NCI-H2171 treated with DMSO at 0.1 percent for 48 hours (cell line): ENCODE results near the gene ENTR1.

ENCODE experiments used
- DNase-seq: peaks from one replicate; lab custom pipeline; 2025; lab: John Stamatoyannopoulos, UW

The ENTR1 gene, protein sequence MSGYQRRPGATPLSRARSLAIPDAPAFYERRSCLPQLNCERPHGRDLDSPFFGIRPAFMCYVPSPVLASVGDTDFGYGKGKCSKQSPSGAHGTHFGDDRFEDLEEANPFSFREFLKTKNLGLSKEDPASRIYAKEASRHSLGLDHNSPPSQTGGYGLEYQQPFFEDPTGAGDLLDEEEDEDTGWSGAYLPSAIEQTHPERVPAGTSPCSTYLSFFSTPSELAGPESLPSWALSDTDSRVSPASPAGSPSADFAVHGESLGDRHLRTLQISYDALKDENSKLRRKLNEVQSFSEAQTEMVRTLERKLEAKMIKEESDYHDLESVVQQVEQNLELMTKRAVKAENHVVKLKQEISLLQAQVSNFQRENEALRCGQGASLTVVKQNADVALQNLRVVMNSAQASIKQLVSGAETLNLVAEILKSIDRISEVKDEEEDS

DNA sequence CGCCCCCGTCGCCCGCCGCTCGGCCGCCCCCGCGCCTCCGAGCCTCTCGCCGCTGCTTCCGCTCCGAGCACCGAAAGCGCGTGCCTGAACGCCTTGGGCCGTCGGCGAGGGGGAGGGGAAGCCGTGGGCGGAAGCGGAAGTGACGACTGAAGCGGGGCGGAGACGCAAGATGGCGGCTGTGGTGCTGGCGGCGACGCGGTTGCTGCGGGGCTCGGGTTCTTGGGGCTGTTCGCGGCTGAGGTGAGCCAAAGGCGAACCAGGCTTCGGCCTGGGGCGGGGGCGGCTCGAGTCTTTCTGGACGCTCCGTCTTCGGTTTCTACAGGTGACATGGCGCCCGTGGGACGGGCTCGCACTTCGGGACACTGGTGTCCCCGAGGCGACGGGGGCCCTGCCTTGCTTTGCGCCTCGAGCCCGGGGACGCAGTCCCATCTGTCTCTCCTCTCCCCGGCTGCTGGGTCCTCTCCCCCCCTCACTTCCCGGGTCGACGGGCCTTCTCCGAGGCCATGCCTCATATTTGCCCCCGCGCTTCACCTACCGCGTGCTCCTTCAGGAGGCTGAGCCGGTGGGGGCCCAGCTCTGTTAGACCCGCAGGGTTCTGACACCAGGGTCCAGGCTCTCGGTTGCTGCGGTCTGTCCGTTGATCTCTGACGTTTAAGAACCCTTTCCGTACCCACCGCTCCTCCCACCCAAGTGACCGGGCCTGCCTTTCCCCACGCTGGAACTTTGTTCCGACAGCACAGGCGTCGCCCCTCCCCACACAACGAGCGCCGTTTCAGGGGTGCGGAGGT, at the start of gene ENTR1, which contains the start of gene PMPCA:
TSS of gene ENTR1 (minus strand) at position 115 of the 788 bp plus-strand sequence. CDS start 217 bp downstream, outside the sequence.
TSS of gene PMPCA (plus strand) at position 159 of the 788 bp plus-strand sequence. CDS start at position 170, 11 bp downstream.
- peak; percentile 89 for DNase-seq

DNA sequence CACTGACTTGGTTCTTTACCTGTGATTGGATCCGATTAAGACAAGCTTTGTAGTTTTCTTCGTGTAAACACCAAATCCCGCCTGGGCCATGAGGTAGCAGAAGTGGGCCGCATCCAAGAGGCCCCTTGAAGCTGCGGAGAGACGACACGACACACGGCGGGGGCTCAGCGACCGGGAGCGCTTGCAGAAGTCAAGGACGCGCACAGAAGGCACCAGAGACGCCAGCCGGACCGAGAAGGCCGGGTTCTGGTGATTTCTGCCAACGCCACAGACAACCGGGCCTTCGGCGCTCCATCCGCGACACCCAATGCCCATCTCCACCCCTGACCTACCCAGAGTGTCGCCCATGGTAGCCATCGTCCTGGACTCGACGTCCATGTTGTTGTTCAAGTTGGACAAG, 49.0 kb upstream of the ENTR1 start:
- no peak for DNase-seq

DNA sequence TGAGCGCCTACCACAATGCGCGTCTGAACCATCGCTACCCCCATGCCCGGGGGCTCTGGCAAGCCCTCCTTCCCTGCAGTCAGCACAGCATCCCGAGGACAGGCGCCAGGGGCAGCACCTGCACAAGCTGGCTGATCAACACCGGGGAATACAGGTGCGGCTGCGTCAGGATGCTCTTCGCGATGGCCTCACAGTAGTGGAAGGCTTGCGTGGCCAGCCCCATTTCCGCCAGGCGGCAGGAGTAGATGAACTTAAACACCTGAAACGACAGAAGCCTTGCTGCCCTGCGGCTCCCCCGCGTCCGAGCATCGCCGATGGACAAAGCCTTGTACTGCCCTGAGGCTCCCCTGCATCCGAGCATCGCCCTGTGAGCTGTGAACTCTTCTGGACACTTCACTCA, 46.9 kb upstream of the ENTR1 start:
- no peak for DNase-seq

DNA sequence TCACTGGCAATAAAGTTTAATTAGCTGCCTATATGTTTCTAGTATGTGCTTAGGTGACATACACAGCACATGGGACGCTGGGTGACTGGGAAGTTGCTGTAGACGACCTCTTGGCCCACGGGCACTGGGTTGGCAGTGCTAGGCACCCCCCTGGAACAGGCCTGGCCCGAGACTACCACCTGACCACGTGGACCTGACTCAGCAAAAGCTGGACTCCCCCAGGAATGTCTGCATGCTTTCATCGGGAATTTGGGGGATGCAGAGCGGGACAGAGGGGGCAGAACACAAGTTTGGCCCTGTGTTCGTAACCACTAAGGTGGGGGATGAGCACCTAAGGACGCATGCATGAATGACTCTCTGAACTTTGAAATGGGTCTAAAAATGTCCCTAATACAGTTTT, 45.8 kb upstream of the ENTR1 start:
- no peak for DNase-seq

DNA sequence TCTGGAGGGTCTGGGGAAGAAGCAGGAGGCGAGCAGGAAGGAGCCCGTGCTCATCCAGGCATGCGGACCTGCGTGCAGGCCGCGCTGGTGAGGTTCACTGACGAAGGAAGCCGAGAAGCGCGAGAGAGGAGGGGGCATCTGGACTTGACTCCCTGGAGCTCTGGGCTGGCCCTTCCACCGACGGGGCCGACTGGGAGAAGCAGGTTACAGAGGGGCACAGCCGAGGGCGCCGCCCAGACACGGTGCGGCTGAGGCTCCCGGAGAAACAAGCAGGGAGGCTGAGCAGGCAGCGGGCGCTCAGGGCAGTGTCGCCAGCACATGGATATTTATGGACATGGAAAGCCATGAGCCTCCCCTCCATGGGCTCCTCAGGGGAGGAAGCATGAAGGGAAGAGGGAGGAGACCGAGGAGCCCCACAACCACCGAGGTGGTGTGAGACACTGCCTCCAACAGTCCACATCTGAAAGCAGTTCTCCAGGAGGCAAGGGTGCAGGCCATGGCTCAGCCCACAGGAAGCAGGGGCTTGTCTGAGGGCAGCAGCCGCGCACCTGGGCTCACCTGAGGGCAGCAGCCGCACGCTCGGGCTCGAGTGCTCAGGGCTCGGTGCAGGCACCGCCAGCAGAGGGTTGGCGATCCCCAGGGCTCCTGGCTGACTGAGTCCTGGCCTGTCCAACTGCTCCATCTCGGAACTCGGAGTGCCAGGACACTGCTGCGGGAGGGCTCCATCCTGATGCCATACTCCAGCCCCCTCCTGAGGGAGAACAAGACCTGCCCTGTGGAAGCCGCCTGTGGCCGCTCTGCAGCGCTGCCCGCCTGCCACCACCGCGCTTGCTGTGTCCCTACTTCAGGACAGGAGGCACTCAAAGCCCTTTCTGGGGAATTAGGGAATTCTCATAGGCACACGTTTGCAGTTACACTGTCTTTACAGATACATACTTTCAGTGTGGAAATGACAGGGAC, 44.9 kb upstream of the ENTR1 start:
- no peak for DNase-seq

DNA sequence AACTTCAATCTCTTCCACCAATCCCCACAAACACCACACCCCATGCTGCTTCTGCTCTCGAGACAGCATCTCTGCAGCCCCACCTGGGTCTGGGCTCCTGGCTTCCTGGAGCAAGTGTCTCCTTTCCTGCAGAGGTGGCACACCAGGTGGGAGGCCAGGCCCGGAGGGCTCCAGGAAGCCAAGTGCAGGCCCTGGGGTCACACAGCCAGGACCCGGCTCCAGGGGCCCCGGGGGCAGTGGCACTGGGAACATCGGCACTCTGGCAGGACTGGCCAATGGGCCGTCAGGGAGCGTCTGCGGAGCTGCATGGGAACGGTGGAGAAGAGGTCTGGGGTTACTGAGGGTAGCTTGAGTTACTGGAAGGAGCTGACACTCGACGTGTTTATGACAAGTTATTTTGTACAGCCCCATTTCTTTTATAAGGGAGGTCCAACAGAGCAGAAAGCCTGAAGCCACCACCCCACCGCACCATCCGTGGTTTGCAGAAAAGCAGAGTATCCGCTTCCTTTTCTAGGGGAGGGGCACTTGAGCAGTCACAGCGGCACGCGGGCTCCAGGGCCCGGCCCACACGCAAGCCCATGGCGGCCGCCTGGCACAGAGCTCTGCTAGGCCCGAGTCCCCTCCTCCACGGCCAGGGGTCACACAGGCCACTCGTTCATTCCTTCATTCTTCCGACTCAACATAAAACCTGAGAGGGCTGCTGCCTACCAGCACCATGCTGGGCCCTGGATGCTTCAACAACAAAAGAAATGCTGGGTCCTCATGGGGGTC, 43.8 kb upstream of the ENTR1 start:
- no peak for DNase-seq

DNA sequence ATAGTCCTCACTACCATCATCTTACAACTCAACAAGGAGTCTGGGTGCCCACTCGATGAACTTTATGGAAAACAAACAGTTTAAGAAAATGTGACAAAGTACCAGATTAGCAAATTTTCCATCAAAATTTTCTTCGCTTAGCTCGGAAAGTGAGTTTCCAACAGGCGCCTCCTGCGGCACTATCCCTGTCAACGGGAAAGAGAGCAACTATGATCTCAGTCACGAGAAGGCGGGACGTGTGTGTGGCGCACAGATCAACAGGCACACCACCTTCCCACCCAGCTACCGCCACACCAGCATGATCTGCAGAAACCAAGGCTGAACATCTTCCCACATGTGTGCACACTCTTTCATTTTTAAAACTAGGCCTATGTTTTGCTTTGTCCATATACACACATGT, 42.9 kb upstream of the ENTR1 start:
- DNase-seq: no peak

DNA sequence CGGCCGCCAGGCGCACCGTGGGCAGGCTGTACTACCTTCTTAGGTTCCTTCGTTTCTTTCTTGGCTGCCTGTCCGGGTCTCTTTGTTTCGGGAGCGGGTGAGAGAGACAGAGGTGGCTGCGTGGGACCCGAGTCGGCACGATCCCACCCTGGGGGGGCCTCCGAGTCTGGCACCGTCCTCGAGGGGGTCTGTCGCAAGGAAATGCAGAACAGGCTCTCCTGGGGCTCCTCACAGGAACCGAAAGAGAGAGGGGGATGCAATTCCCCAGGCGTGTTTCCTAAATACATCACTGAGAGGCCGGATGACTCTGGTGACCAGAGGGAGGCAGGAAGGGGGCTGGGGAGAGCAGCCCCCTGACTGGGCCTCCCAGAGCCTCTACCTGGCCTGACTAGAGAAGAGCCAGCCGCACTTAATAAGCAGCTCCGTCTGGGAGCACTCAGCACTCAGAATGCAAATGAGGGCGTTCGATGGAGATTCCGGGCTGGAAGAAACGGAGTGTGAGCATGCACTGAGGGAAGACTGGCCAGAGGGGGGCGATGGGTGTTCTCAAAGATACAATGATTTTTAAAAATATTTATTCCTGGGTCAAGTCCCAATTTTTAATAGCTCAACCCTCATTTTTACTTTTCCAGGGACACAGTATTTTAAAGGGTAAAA, 40.9 kb upstream of the ENTR1 start:
- no peak for DNase-seq

DNA sequence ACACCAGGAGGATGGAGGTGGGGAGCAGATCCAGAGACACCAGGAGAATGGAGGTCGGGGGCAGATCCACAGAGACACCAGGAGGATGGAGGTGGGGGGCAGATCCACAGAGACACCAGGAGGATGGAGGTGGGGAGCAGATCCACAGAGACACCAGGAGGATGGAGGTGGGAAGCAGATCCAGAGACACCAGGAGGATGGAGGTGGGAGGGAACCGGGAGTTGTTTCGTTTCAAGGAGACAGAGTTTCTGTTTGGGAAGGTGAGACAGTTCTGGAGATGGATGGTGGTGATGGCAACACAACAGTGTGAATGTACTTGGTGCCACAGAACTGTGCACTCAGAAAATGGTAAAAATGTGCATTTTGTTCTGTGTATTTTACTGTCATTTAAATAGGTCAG, 38.2 kb upstream of the ENTR1 start:
- no peak for DNase-seq

DNA sequence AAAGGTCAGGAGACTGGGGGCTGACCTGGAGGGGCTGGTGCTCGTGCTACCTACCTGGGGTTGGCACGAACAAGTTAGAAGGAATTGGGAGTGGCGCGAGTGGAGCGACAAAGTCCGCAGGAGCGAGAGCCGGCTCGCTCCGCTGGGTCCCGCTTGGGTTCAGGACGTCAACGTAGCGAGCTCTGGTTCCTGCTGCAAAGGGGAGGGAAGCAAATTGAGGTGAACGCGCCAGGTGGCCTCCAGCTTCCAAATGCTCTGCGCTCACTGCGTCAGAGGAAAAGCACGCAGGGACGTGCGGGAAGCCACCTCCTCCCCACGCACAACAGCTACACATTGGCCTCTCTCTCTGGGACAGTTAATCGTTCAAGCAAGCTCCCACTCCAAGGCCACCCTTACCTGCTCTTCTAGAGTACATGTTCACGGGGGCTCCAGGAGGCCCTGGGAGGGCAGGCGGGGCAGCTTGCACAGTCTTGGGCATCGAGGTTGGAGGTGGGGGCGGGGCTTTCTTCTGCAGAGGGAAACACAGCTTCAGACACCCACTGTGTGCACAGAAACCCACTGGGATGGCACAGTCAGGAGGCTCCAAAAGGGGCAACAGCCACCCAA, 36.9 kb upstream of the ENTR1 start:
- DNase-seq: no peak

DNA sequence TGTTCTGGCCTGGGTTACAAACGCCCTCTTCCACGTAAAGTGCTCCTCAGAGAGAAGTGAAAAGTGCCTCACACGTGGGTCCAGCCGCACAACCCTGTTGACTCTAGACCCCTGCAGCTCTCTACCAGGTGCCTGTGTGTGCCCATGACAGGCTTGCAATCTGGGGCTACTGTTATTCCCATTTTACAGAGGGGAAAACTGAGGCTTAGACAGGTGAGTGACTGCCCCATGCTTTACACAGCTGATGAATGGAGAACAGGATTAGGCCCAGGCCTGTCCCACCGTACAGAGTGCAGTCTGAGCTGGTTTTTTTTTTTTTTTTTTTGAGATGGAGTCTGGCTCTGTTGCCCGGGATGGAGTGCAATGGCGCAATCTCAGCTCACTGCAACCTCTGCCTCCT, 35.4 kb upstream of the ENTR1 start:
- no peak for DNase-seq

DNA sequence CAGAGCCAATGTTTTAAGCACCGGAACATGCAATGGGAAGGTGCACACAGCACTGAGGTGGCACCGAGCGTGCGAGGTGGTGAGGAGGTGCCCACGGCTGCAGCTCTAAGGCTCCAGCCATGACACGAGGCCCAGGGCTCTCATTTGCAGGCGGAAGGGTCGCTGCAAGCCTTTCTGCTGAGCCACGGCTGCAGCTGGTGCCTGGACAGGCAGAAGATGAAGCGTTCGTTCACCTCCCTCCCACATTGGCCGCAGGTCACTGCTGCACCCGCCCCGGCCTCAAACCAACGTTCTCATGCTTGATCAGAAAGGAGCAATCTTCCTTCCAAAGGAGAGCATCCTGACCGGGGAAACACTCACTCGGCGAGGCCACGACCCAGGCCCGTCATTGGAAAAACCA, 33.7 kb upstream of the ENTR1 start:
- DNase-seq: no peak

DNA sequence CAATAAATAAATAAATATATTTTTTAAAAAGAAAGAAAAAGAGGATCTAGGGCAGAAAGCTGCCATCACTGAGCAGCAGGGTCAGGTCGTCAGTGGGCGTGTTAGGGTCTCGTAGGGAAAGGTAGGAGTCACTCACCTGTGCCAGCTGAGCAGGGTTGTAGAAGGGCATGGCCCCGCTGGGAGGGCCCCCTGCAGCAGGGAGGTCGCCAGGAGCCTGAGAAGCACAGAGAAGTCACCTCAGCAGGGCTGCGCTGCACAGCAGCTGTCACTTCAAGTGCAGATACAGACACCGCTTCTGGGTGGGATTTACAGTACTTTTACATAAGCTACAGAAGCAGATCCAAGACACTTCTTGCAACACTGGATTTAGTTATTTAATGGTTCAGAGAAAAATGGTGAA, 33.3 kb upstream of the ENTR1 start:
- DNase-seq: no peak

DNA sequence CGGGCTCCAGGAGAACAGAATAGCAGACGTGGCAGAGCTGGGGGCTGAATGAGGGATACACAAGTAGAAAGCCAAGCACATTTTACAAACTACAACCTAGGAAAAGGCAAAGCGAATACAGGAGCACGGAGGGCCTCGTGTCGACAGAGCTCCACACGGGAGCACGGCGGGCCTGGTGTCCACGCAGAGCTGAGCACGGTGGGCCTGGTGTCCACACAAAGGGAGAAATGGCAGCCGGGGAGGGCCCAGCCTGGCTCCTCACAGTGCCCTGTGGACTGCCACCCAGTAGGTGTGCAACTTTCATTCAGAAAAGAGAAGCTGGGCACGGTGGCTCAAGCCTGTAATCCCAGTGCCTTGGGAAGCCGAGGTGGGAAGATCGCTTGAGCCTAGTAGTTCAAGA, 32.7 kb upstream of the ENTR1 start:
- DNase-seq: no peak

DNA sequence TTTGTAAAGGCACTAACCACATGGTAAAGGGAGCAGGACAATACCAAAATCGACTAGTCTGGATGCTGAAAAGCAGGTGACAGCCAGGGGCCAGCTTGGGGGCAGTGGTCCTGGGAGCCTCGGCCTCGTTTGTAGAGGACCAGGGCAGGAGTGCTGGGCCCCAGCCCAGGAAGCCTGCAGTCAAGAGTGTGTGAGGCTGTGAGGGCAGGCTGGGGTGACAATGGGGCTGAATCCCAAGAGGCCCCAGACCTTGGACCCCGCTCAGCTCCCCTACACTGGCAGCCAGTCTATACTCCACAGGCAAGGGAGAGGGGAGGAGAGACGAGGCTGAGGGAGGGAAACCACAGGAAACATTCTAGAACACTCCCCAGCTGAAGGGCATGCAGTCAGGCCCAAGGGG, 31.9 kb upstream of the ENTR1 start:
- no peak for DNase-seq

DNA sequence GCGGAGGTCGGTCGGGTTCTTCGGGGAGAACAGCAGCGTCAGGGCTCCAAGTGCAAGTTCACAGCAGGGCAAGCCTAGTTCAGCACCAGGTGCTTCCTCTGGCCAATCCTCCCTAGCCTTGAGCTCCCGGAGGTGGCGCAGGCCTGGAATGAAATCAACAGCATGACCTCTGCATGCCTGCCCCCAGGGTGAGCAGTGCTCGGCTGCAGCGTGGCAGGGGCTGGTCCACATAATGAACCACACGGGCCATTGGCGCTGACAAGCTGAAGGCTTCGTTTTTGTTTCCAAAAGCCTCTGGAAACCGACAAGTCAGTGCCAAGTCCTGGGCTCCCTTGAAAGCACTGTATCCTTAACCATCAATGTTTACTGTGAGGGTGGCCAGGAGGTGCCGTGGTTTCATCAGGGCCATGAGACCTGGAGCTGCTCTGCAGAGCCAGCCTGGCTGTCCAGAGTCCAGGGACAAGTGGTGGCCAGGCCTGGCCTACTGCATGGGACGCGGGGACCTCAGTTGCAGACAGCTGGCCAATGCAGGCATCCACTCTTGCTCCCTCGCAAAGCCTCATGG, 31.3 kb upstream of the ENTR1 start:
- DNase-seq: no peak

DNA sequence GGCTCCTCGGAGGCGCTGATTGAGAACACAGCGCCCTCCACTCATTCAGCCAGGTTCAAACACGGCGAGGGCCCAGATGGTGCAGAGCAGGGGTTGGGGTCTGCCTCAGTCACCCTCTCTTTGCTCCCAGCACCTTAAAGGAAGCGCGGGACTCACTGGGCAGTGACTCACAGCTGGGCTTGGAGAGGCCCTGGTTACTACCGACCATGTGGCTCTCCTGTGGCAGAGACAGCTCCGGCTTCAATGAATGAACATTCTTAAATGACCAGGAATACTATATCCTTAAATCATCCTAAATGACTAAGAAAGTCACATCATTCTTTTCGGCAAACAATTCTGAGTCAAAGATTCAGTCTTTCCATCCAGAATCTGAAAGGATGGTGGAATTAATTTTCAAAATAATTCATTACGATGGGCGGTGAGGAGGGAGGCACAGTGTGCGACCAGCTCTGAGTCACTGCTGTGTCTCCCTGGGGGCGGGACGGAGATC, 30.8 kb upstream of the ENTR1 start:
- DNase-seq: no peak

DNA sequence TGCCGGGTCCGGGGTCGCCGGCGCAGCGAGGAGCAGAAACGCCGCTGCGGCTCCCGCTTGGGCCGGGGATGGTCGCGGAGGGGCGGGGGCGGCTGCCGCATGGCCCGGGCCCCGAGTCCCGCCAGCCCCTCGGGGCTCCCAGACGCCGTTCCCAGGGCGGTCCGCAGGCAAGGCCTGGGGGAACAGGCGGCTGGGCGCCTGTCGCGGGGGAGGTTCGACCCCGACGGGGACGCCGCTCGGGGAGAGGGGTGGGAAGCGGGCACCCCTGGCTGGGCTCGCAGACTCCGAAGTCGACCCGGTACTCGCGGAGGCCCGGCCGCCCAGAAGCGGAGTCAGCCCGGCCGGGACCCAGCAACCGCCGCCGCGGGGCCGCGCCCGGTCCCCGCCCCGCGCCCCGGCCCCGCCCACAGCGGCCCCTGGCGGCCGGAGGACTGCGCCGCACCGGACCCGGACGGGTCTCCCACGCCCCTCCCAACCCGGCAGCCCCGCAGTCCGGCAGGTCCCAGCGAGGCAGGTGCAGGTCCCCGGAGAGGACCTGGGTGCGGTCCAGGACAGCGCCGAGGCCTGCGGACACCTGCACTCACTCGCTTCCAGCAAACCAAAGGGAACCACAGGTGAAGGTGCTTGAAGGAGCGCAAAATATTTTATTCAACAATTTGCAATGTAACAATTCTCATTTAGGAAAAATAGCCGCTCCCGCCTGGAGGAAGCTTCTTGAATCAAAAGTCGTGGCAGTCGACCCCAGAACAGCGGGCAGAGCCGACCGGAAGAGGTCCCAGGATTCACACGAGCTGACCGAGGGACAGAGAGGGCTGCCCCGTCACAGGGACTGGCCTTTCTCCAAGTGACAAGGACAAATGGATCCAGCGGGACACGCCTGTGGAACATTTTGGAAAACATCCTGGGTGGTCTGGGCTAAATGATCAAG, 29.3 kb upstream of the ENTR1 start, which contains the start of gene INPP5E:
TSS of gene INPP5E (minus strand) at position 365 of the 928 bp plus-strand sequence. CDS start 426 bp downstream, outside the sequence.
- DNase-seq: peak; percentile 49
